ENCODE measurements around the gene HOXA9.

Gene HOXA9

GRCh38 chr7:27124902-27125689 lies 40.2 kb downstream of the HOXA9 start:
- DNase-seq, result no peak

GRCh38 chr7:27124096-27124901 lies 41.0 kb downstream of the HOXA9 start:
- DNase-seq, result no peak

DNA sequence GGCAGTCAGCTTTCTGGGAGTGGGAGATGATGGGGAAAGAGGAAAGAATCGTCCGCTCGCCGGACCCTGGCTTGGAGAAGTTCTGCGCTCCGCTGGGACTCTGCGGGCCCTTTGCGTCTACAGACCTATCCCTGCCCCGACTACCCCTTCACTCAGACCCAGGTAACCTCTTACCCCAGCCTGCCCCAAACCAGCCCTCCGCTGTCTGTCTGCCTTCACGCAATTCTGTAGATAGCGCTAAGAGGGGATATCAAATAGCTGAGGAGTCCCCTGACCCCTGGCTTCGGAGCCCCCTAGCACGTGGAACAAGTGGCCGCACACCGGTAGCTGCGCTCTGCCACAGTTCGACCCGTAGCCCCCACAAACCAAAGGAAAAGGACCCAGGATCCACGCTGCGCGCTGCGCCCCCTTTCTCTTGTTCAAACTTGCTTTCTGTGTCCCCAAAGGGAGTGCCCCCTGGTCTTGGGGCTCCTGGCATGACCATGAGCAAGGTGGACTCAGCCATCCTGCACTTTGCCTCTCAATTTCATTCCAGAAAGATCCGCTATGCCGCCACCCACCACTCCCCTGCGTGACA lies 41.8 kb downstream of the HOXA9 start:
- DNase-seq, result no peak

GRCh38 chr7:27123007-27123476 lies 42.3 kb downstream of the HOXA9 start:
- DNase-seq, result no peak

- no peak for DNase-seq
These were observed 43.0 kb downstream of the HOXA9 start for GRCh38 chr7:27122077-27122910.

DNA sequence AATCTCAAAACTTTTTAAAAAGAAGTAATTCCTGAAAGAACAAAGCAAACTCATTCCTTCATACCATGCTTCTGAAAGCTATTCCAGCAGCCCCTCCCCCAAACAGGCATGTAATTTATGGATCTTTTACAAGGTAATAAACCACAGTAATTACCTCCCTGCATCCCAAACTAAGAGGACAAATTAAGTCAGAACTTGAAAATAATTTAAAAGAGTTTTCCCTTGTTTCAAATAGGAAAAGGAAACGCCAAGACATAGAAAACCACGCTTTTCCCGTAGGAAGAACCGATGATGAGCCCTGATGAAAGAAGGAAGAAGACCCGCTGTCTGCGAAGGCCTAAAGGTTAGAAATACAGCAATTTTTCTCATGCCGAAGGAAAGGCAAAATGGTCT lies 43.7 kb downstream of the HOXA9 start:
- DNase-seq, result no peak

DNA sequence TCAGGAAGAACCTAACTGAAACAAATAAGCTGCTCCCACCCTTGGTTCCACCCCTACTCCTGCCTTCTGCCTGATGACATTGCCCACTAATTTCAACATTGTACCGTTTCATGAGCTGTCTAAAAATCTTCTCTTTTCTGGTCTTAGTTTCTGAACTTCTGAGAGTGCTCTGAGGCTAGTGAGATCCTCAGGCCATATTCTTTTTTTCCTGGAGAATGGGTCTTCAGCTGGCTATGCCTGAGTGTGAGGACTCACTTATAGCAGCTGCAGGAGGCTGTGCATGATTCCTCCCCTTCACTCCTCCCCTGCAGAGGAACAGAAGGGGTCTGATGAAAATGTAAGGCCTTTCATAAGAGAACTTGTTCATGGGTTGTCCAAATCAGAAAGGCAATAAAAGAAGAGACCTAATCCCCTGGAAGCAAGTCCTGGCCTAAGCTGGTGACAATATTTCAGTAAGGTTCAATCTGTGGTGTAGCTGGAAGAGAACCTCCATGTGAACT lies 45.9 kb downstream of the HOXA9 start:
- DNase-seq, result no peak

- no peak for DNase-seq
These were observed 46.8 kb downstream of the HOXA9 start for GRCh38 chr7:27118580-27118979.

GRCh38 chr7:27117887-27118491 lies 47.3 kb downstream of the HOXA9 start:
- DNase-seq, result no peak

DNA sequence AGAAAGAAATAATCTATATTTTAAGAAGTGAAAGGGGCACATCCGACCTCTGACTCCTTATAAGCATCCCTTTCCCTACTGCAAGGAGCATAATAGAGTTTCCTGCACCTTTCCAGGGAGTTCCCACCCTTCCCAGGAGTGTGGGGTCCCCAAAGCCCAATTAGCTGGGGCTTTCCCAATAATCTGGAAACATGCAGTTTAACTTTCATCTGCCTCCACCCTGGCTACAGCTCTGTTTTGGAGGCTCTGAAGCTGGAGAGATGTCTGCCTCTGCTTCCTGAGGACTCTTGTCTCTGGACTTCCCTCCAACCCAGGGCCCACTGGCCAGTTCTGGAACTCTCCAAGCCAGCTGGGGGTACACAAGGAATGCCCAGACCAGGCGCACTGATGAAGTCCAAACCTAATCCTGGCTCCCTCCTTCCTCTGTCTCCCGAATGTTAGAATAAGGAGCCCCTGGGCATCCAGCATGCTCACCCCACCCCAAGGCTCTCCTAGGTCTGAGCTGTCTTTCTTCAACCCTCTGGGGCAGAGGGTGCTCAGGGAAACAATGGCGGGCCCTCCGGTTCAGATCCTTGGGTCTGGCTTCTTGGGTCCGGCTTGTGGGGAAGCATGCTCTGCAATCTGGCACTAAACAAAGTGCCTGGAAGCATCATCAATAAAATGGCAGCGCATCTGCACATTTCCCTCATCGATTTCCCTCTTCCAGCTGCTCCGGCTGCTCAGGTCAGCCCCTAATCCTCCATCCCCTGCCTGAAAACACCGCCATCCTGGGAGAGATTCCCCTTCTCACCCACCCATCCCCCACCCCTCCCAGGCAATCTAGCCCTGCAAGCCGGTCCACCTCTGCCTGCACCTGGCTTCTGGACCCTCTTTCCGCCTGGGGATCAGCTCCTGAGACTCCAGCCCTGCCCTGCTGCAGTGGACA lies 48.1 kb downstream of the HOXA9 start:
- DNase-seq, result no peak

- no peak for DNase-seq
These were observed 49.0 kb downstream of the HOXA9 start for GRCh38 chr7:27116031-27116961.

DNA sequence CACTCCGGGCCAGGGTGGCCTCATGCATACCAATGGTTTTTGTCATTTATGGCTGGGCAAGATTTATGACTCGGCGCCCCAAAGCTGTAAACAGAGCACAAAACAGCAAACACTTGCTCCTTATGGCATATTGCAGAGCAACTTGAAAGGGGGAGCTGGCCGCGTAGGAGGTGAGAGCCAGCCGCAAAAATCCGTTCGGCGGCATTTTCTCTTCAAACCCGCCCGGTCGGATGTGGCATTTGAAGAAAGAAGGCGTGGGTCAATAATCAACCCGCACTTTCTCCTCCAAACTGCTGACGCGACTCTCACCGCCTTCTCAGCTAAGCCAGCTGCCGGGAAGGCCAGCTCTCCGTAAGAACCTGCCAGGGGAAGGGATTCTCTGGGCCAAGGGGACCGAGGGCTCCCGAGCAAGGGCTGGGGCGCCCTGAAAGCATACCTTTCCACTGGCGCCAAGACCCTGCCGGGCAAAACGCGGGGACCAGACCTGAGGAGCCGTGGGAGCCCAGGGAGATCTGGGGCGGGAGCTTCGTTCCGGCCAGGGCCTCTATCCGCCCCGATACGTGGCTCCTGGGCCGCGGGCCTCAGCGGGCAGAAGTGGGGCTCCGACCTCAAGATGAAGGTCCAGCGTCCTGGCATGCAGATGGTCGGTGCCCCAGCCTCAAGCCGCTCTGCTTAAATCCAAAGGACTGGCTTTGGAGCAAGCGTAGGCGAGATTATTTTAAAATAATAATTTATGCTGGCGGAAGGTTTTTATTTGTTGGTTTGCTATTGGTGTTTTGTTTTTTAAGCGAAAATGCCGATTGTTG lies 49.9 kb downstream of the HOXA9 start:
- DNase-seq, result no peak

DNA sequence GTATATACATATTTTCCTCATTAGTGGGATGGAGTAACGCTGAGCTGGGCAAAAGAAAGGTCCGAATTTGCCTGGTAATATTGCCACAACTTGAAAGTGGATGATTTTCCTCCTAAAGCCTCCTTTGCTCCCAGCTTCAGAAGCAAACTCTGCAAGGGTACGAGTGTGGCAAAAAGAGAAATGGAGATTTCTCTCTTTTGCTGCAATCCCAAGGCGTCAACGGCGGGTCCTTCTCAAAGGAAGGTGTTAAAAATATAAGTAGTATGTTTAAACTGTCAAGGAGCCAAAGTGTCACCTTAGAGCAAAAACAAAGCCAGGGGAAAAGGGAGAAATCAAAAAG lies 50.5 kb downstream of the HOXA9 start:
- DNase-seq, result no peak

GRCh38 chr7:27113991-27114769 lies 51.2 kb downstream of the HOXA9 start:
- no peak for DNase-seq

DNA sequence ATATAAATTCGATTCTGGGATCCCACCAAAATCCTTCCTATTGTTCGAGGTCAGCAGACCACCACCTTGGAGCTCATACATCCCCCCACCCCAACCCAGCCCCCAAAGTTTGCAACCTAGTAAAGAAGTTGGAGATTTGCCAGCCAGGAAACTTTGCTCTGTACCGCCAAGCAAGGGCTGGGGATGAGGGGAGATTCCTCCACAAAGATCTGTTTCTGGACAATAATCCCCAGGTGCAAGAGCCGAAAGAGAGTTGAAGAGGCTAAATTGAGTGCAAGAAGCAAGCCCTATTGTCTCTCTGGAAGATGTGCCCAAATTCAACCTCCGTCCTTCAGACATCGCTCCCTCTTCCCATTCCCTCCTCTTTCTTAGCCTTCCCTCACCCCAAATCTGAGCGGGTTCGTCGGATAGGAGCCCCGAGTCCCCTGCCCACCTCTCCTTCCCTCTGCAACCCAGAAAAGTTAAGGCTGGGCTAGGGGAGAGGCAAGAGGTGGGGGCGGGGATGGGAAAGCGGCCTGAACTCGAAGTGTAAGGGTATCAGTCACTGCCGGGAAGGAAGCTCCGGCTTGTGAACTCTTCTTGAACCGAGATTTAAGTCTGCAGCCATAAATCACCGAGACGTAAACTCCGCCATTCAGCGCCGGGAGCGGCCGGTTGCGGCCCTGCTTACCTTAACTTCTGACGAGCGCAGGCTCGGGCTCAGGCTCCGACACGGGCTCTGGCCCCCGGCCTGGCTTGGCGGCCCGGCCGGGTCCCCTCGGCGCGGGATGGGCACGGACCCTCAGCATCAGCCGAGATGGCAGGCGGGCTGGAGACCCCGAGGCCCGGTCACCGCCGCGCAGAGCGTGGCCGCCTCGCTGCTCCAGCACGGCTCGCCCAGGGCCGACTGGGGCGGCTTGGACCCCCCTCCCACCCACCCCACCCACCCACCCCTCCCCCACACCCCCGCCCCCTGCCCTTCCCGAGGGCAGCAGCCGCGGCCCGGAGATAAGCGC lies 52.1 kb downstream of the HOXA9 start:
- DNase-seq, result no peak

Data from stimulated activated CD4-positive, alpha-beta T cell treated with anti-CD3 and anti-CD28 coated beads, Interleukin-12 subunit alpha, Interleukin-12 subunit beta, amount 100 ng/mL, for 4 hours (primary cell).